Hepatocyte (in vitro differentiated cells): ENCODE data around the gene CYS1. TPM values are rescaled to one million over a fixed set of nuclear protein-coding genes. Genes with fewer than 3 reads are reported as not detected.

ENCODE experiments used
- DNase-seq: peaks from one replicate; pipeline ENCODE4 v3.0.0-alpha.2; 2016; ENCODE audit warnings: low spot score
- H2AFZ ChIP-seq: fragments of 200-600 bp; sonication (generic); 2 replicates; pipeline ENCODE4 v1.6.0; 2016; ENCODE audit warnings: antibody characterized with exemption, mild to moderate bottlenecking
- H3K27ac ChIP-seq: fragments of 200-600 bp; sonication (generic); 2 replicates; pipeline ENCODE4 v1.5.1; 2016; ENCODE audit warnings: mild to moderate bottlenecking
- H3K27me3 ChIP-seq: fragments of 200-600 bp; sonication (generic); 2 replicates; pipeline ENCODE4 v1.6.1; 2016
- H3K36me3 ChIP-seq: fragments of 200-600 bp; sonication (generic); replicated peaks from 2 replicates; pipeline ENCODE4 v1.5.1; 2016; ENCODE audit warnings: low read depth; ENCODE audit not compliant: insufficient read depth
- H3K4me1 ChIP-seq: fragments of 200-600 bp; sonication (generic); 2 replicates; pipeline ENCODE4 v1.5.1; 2016; ENCODE audit warnings: mild to moderate bottlenecking, moderate library complexity; ENCODE audit not compliant: insufficient read depth
- H3K4me2 ChIP-seq: fragments of 200-600 bp; sonication (generic); 2 replicates; pipeline ENCODE4 v1.6.0; 2016
- H3K4me3 ChIP-seq: fragments of 200-600 bp; sonication (generic); 2 replicates; pipeline ENCODE4 v1.5.1; 2016; ENCODE audit warnings: mild to moderate bottlenecking
- H3K79me2 ChIP-seq: fragments of 200-600 bp; sonication (generic); 2 replicates; pipeline ENCODE4 v1.6.0; 2017; ENCODE audit warnings: mild to moderate bottlenecking
- H3K9me2 ChIP-seq: fragments of 200-600 bp; sonication (generic); replicated peaks from 2 replicates; pipeline ENCODE4 v1.6.0; 2017; ENCODE audit warnings: mild to moderate bottlenecking; ENCODE audit not compliant: insufficient read depth
- H3K9me3 ChIP-seq: fragments of 200-600 bp; sonication (generic); 2 replicates; pipeline ENCODE4 v1.5.1; 2016; ENCODE audit warnings: low read depth, mild to moderate bottlenecking
- H4K20me1 ChIP-seq: fragments of 200-600 bp; sonication (generic); 2 replicates; pipeline ENCODE4 v1.6.0; 2016; ENCODE audit warnings: mild to moderate bottlenecking; ENCODE audit not compliant: insufficient read depth, poor library complexity, severe bottlenecking
- CTCF ChIP-seq: fragments of 200-600 bp; sonication (generic); IDR thresholded peaks from 2 replicates; pipeline ENCODE4 v1.5.1; 2016; ENCODE audit warnings: antibody characterized with exemption, mild to moderate bottlenecking; ENCODE audit not compliant: poor library complexity
- EZH2 ChIP-seq: fragments of 200-600 bp; sonication (generic); IDR thresholded peaks from 2 replicates; pipeline ENCODE4 v1.6.1; 2016; ENCODE audit warnings: antibody characterized with exemption, mild to moderate bottlenecking, borderline replicate concordance
- EZH2phosphoT487 ChIP-seq: fragments of 200-600 bp; sonication (generic); IDR thresholded peaks from one replicate; pipeline ENCODE4 v1.6.1; 2018; ENCODE audit warnings: antibody characterized with exemption, mild to moderate bottlenecking, low read depth, moderate library complexity; ENCODE audit not compliant: unreplicated experiment, severe bottlenecking
- WGBS: methylation state at CpG from one replicate; pipeline ENCODE4 v1.1.6; 2016; ENCODE audit warnings: low lambda C conversion rate; ENCODE audit errors: missing lambda C conversion rate; 5-methylcytosine and 5-hydroxymethylcytosine counted together
- polyA plus RNA-seq: library from polyadenylated mRNA; unstranded; fragments of >200 nt; fragmentation: Nextera tagmentation; extraction: Ambion mirVana; gene quantifications from 2 replicates; pipeline ENCODE4 v1.2.1, GENCODE V29; 2016
- total RNA-seq: library from RNA; depleted of rRNA; stranded (reverse); fragments of >200 nt; gene quantifications from 2 replicates; pipeline ENCODE4 v1.2.3, GENCODE V29; 2014

The CYS1 gene
- total and polyA plus RNA-seq, 2 experiments from 2014 or later, result 2.7 to 2.9 TPM

DNA sequence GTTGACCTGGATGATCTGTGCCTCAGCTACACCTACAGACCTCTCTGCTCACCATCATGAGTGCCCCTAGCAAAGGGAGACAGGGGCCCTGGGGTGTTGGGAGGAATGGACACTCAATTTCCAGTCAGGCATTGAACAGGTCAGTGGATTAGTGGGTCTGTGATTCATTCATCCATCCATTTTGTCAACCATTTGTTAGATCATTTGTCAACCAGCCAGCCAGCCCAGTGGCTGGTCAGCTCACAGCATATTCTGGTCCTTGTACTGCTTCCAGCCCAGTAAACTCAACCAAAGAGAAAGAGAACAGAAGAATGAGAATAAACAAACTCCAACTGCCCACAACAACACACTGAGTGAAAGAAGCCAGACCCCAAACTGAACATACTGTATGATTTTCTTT, 41.5 kb downstream of the CYS1 start:
- DNase-seq, result no peak
- H3K79me2 ChIP-seq, result no peaks in the 10 kb centered on the region
- no peaks in the 10 kb centered on the region for H3K9me2 ChIP-seq
- H4K20me1 ChIP-seq, result no peaks in the 10 kb centered on the region
- TF ChIP-seq EZH2phosphoT487 (no peak), CTCF (no peak), EZH2 (no peak)
- no peak overlapping the region for H3K4me3 ChIP-seq
- H3K4me1 ChIP-seq, result peaks cover 9% of the 10 kb centered on the region
- H3K27ac ChIP-seq, result no peak overlapping the region
- H3K36me3 ChIP-seq, result no peaks in the 10 kb centered on the region
- H3K27me3 ChIP-seq, result no peaks in the 10 kb centered on the region
- no peak overlapping the region for H3K4me2 ChIP-seq
- no peaks in the 10 kb centered on the region for H3K9me3 ChIP-seq
- H2AFZ ChIP-seq, result no peak overlapping the region

DNA sequence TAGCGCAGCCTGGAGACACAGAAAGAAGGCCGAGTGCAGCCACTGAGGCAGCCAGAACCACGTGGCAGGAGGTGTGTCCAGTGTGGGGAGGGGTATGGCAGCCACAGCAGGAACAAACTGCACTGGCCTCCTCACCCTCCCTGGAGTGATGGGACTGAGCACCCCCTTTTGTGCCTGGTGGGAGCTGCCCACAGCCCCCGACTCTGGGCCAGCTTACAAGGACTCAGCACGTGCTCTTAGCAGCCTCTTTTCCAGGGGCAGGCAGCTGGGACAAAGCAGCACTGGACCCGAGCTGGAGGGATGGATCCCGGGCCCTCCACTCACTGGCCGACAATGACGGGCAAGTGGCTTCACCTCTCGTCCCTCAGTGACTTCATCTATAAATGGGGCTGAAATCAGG, 42.1 kb downstream of the CYS1 start:
- DNase-seq, result no peak
- no peak overlapping the region for H2AFZ ChIP-seq
- H3K79me2 ChIP-seq, result no peaks in the 10 kb centered on the region
- H3K4me3 ChIP-seq, result no peak overlapping the region
- H3K4me2 ChIP-seq, result no peak overlapping the region
- H3K9me3 ChIP-seq, result no peaks in the 10 kb centered on the region
- H4K20me1 ChIP-seq, result no peaks in the 10 kb centered on the region
- WGBS, result 92% methylated on average over 10 of the region's 10 CpGs
- H3K27ac ChIP-seq, result no peak overlapping the region
- H3K4me1 ChIP-seq, result peaks cover 9% of the 10 kb centered on the region
- no peaks in the 10 kb centered on the region for H3K36me3 ChIP-seq
- no peaks in the 10 kb centered on the region for H3K9me2 ChIP-seq
- no peaks in the 10 kb centered on the region for H3K27me3 ChIP-seq
- TF ChIP-seq CTCF, result no peak
- TF ChIP-seq EZH2phosphoT487, result no peak
- TF ChIP-seq EZH2, result no peak

DNA sequence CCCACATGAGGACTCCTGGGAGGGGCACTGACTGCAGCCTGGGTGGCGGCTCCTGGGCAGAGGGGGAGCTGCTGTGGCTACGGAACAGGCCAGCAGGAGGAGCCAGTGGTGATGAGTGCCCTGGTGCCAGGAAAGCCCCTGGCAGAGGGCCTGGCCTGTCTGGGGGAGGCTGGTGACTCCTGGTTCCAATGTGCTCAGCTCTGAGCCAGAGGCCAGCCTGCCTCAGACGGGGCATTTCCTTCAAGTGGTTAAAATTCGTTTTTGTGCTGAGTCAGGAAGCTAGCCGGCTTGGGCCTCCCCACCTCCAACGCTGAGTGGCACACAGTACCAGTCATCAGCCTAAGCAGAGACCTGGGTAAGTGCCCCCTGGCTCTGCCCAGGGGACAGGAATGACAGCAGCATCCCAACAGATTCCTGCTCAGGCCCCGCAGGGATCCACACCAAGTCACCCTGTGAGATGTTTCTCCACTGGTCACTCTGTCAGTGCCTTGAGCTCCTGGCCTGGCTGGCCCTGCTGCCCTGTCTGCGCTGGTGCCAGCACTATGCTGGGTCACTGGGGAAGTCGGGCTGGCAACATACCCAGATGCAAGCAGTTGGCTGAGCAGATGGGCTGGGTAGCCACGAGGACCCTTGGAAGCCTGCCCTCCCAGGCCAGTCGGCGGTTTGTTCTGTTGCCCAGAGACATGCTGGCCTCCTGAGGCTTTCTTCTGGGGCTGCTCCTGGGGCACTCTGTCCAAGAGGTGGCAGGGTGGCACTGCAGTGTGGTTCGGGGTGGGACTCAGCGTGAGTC, 43.9 kb downstream of the CYS1 start:
- Histone ChIP-seq H3K36me3 (no peaks in the 10 kb centered on the region), H3K9me3 (no peaks in the 10 kb centered on the region), H4K20me1 (no peaks in the 10 kb centered on the region), H3K9me2 (no peaks in the 10 kb centered on the region), H3K27ac (no peak overlapping the region), H3K4me1 (no peaks in the 10 kb centered on the region), H3K4me3 (no peak overlapping the region), H3K27me3 (no peaks in the 10 kb centered on the region), H3K4me2 (no peak overlapping the region), H3K79me2 (no peaks in the 10 kb centered on the region), H2AFZ (no peak overlapping the region)
- 85% methylated on average over 14 of the region's 14 CpGs for WGBS
- DNase-seq, result no peak
- TF ChIP-seq EZH2 (no peak), EZH2phosphoT487 (no peak), CTCF (no peak)
